ENCODE measurements around the gene MYO10.
"Not testable (repeated sequence)": the region's sequence is repeated elsewhere in the genome, so short reads cannot be mapped to it uniquely, and the experiment has no call there.

The MYO10 gene

DNA sequence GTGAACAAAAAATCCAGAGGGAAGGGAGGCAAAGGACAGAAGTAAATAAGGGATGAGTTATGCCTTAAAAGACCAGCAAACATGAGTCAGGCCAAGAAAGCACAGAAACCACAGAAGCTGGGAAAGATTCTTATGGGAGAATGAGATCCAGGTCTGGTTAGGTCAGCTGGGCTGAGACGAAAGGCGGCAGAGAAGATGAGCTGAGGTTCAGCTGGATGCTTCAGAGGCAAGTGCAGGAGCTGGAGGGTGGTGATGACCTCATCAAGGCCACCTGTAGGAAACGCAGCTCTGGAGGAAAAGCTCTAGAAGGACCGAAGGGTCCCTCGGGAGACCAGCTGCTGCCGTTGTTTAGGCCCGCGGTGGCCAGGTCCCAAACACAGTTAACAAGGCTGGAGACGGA, 152.0 kb downstream of the MYO10 start:
- Mint-ChIP-seq H3K27me3 (peaks cover 7% of the 10 kb centered on the region), H3K27ac (no peak overlapping the region), H3K4me3 (no peak overlapping the region)

DNA sequence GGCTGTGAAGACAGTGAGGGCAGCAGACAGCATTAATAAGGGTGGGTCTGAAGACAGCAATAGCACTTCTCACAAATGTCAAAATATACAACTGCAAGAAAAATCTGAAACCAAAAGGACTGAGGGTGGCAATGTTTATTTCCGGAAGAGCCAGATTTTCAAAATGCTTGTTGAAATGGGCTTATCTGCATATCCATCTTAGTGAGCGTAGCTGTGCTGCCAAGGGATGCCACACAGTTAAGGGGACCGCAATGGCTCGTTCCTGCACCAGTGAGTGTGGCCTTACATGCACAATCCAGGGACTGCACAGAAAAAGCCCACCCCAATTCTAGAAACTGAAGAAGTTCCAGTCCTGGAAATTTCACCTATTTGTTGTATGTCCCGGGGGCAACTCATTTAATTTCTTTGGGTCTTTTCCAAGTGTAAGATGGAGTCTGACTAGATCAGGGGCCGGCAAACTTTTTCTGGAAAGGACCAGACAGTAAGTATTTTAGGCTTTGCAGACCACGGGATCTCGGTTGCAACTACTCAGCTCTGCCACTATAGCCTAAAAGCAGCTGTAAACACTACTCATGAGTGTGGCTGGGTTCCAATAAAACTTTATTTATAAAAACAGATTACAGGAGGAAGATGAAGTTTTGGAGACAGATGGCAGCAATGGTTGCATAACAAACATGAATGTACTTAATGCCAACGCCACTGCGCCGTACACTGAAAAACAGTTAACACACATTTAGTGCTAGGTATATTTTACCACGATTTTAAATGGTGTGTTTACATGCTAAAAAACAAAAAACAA, 154.1 kb downstream of the MYO10 start:
- Mint-ChIP-seq H3K4me3 (no peak overlapping the region), H3K36me3 (no peaks in the 10 kb centered on the region), H3K9me3 (no peaks in the 10 kb centered on the region), H3K27ac (no peak overlapping the region), H3K4me1 (peaks cover 10% of the 10 kb centered on the region), H3K27me3 (peaks cover 7% of the 10 kb centered on the region)
- DNase-seq (ENCODE audit: low spot score in 2 of 2) = no peak
- no peak for ATAC-seq (ENCODE audit: low read depth)

More for the DNA sequence above, 152.0 kb downstream of the MYO10 start:
- Mint-ChIP-seq H3K9me3 (no peaks in the 10 kb centered on the region), H3K4me1 (peaks cover 10% of the 10 kb centered on the region), H3K36me3 (no peaks in the 10 kb centered on the region)
- no peak for DNase-seq (ENCODE audit: low spot score in 2 of 2)
- ATAC-seq (ENCODE audit: low read depth) = no peak

DNA sequence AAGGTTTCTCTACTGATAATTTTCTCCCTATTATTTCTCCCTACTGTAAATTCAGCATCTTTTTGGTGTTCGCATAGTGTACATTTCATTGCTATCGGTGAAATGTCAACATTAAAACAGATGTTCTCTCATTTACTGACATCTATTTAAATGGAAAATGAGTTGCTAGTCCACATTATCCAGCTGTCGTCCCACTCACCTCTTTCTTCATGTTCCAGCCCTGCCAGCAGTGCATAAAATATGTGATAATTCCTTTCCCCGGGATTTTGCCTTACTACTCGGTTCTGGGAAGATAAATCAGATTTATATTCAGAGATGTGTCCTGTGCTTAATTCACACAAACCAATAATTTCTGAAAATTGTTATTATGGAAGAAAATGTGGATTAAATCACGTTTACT, 155.8 kb downstream of the MYO10 start:
- ATAC-seq (ENCODE audit: low read depth) = no peak
- no peaks in the 10 kb centered on the region for H3K36me3 Mint-ChIP-seq
- DNase-seq (ENCODE audit: low spot score in 2 of 2) = no peak
- peaks cover 10% of the 10 kb centered on the region for H3K4me1 Mint-ChIP-seq
- peaks cover 7% of the 10 kb centered on the region for H3K27me3 Mint-ChIP-seq
- H3K27ac Mint-ChIP-seq = no peak overlapping the region
- H3K4me3 Mint-ChIP-seq = no peak overlapping the region
- H3K9me3 Mint-ChIP-seq = no peaks in the 10 kb centered on the region

DNA sequence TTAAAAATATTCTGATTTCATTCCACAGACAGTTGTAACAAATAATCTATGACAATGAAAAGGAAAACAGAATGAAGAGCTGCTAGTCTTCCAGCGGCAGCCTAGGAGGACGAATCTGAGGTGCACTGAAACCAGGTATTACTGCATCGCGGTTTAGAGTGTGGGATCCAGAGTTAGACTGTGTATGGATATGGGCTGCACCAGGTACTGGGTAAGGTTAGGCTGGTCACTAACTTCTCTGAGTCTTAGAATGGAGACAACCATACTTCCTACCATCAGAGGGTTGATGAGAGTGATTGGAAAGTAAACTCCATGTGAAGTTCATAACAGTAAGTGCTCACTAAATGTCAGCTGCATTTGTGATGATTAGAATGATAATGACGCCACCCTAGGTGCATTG, 158.7 kb downstream of the MYO10 start:
- Mint-ChIP-seq H3K36me3 (no peaks in the 10 kb centered on the region), H3K27me3 (no peaks in the 10 kb centered on the region), H3K27ac (no peak overlapping the region), H3K4me3 (no peak overlapping the region), H3K9me3 (no peaks in the 10 kb centered on the region), H3K4me1 (no peaks in the 10 kb centered on the region)
- ATAC-seq (ENCODE audit: low read depth) (no peak), DNase-seq (ENCODE audit: low spot score in 2 of 2) (no peak)

DNA sequence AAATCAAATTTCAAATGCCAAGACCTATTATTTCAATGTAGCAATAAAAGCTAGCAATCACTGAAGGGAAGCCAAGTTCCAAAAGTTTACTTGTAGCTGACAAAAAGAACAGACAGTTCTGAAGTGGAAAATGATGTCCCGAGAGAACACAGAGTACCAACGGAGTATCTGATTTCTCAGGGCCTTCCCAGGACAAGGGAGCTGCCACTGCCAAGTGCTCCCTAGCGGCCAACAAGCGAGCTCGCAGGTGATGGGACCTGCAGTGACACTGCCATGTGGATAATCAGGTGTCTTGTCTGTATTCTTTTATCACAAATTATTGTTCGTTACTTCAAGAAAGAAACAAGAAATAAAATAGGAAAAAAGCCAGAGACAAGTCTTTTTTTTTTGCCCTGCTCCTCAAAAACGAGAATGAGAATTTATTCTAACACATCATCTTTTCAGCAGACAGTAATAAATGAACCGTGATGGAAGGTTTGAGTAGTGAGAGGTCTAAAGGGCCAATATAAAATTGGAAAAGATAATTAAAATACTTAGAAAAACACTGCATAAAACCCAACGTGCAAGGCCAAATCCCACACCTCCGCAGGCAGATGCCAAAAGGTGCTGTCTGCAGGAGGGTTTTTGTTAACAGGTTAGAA, 159.4 kb downstream of the MYO10 start:
- no peak for ATAC-seq (ENCODE audit: low read depth)
- Mint-ChIP-seq H3K9me3 (no peaks in the 10 kb centered on the region), H3K4me3 (no peak overlapping the region), H3K36me3 (no peaks in the 10 kb centered on the region), H3K4me1 (no peaks in the 10 kb centered on the region), H3K27me3 (no peaks in the 10 kb centered on the region), H3K27ac (no peak overlapping the region)
- DNase-seq (ENCODE audit: low spot score in 2 of 2) = no peak

DNA sequence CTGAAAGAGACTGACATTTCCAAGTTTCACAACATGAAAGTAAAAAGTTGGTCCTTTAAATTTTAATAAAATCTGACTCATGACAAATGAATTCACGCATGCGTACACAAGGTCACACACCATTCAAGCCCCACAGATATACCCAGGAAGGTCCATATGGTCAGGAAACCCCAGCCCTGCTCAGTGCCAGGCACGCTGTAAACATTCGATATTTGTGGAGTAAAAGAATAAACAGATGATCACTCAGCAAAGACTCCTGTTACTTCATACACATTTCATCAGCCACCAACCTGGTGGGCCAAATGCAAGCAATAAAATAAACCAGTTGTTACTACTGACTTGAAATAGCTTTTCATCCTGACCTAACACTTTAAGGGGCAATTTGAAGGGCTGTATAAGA, 161.3 kb downstream of the MYO10 start:
- Mint-ChIP-seq H3K4me3 (no peak overlapping the region), H3K27ac (no peak overlapping the region), H3K36me3 (no peaks in the 10 kb centered on the region), H3K4me1 (no peaks in the 10 kb centered on the region), H3K27me3 (no peaks in the 10 kb centered on the region), H3K9me3 (no peaks in the 10 kb centered on the region)
- ATAC-seq (ENCODE audit: low read depth) (no peak), DNase-seq (ENCODE audit: low spot score in 2 of 2) (no peak)

DNA sequence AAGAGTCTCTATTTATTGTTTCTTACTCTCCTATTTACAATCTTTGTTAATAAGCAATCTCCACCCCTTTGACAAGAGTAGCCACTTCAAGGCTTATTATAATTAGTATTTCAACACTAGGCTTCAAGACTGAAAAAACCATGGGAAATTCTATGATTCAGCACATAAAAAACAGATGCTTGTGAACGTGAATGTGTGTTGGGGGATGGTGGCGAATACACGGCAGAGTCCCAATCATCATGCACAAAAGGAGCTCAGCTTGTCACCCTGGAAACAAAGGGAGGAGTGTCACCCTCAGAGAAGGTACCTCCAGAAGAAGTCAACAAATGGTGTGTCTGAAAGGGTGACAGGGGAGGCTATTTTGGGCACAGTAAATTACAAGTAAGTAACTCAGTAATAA, 162.1 kb downstream of the MYO10 start:
- no peak for DNase-seq (ENCODE audit: low spot score in 2 of 2)

DNA sequence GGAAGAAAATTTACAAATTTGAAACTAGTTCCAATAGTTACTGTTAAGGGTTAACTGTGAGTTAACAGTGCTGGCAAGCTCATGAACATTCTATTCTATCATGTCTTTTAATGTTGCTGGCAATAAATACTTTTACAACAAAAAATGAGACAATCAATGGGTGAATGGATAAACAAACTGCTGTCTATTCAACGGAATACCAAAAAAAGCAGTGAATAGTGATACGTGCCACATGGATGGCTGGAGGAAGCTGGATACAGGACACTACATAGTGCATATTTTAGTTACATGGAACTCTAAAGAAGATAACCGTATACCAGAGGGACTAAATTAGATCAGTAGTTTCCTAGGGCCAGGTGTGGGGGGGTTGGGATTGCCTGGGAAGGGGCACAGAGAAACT, 163.5 kb downstream of the MYO10 start:
- no peak for ATAC-seq (ENCODE audit: low read depth)
- Mint-ChIP-seq H3K27ac (no peak overlapping the region), H3K9me3 (no peaks in the 10 kb centered on the region), H3K36me3 (no peaks in the 10 kb centered on the region), H3K4me1 (no peaks in the 10 kb centered on the region), H3K27me3 (no peaks in the 10 kb centered on the region), H3K4me3 (no peak overlapping the region)
- no peak for DNase-seq (ENCODE audit: low spot score in 2 of 2)

More for the DNA sequence above, 162.1 kb downstream of the MYO10 start:
- H3K36me3 Mint-ChIP-seq = no peaks in the 10 kb centered on the region
- H3K4me3 Mint-ChIP-seq = no peak overlapping the region
- no peaks in the 10 kb centered on the region for H3K27me3 Mint-ChIP-seq
- no peak overlapping the region for H3K27ac Mint-ChIP-seq
- no peak for ATAC-seq (ENCODE audit: low read depth)
- H3K4me1 Mint-ChIP-seq = no peaks in the 10 kb centered on the region
- no peaks in the 10 kb centered on the region for H3K9me3 Mint-ChIP-seq

DNA sequence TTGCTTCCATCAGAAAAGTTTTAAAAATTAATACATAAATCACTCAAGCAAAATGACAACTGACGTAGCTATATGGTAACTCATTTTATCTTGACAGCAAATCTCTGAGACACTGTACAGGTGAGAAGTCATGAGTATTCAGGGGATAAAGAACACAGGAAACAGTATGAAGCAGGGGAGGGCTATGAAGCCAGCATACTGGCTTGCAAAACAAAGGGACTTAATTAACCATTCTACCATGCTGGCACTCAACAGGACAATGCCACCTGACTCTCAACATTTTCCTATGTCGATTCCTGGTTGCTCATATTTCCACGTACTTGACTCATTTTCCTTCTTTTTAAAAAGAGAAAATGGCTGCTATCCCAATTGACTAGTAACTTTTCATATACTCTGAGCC, 167.9 kb downstream of the MYO10 start:
- Mint-ChIP-seq H3K27ac (no peak overlapping the region), H3K4me1 (no peaks in the 10 kb centered on the region)

DNA sequence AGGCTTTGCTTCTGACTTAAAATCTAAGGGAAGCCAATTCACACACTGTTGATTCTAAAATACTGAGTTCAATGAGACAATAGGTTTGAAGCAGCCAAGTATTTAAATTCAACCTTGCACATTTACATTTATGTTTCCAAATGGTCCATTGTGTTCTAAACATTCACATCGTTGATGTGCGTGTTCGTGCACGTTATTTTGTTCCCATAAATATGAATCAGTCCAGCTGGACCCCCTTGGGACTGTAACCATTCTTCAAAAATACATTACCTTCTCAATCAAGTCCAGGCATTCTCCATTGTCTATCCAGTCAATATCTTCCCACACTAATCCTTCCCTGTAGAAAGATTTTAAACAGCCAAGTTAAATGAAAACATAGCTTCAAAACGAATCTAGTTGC, 172.9 kb downstream of the MYO10 start:
- no peaks in the 10 kb centered on the region for H3K4me1 Mint-ChIP-seq
- H3K27ac Mint-ChIP-seq = no peak overlapping the region
- H3K4me3 Mint-ChIP-seq = no peak overlapping the region
- H3K9me3 Mint-ChIP-seq = no peaks in the 10 kb centered on the region
- no peaks in the 10 kb centered on the region for H3K36me3 Mint-ChIP-seq
- no peak for DNase-seq (ENCODE audit: low spot score in 2 of 2)
- no peaks in the 10 kb centered on the region for H3K27me3 Mint-ChIP-seq
- ATAC-seq (ENCODE audit: low read depth) = no peak

More for the DNA sequence above, 167.9 kb downstream of the MYO10 start:
- no peaks in the 10 kb centered on the region for H3K9me3 Mint-ChIP-seq
- H3K27me3 Mint-ChIP-seq = no peaks in the 10 kb centered on the region
- DNase-seq (ENCODE audit: low spot score in 2 of 2) = no peak
- H3K4me3 Mint-ChIP-seq = no peak overlapping the region
- no peaks in the 10 kb centered on the region for H3K36me3 Mint-ChIP-seq
- ATAC-seq (ENCODE audit: low read depth) = no peak

DNA sequence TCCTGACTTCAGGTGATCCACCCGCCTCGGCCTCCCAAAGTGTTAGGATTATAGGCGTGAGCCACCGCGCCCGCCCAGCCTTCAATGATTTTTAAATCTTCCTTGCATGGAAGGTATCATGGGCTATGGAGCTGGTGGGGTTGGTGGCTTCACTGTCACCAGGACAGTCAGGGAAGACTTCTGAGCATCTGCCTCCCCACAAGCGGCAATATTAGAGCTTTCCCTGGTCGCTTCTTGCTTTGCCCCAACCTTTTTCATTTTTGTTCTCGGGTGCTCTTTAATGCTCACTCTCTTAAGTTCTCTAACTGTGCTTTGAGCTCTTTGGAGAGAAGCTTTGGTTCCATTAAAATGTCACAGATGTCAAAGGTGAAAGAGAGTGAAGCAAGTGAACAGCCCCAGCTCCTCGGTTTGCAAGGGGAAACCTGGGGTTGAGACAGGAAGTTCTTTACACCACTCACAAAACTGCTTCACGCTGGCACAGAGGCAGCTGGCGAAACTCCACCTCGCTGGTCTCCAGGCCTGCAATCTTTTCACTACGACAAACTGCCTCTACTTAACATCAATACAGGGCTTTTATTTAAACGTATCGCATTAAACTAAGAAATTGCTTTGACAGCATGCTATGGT, 176.8 kb downstream of the MYO10 start:
- Mint-ChIP-seq H3K27ac (no peak overlapping the region), H3K27me3 (no peaks in the 10 kb centered on the region), H3K9me3 (no peaks in the 10 kb centered on the region), H3K4me1 (no peaks in the 10 kb centered on the region), H3K36me3 (no peaks in the 10 kb centered on the region), H3K4me3 (no peak overlapping the region)
- DNase-seq (ENCODE audit: low spot score in 2 of 2) (no peak), ATAC-seq (ENCODE audit: low read depth) (no peak)

DNA sequence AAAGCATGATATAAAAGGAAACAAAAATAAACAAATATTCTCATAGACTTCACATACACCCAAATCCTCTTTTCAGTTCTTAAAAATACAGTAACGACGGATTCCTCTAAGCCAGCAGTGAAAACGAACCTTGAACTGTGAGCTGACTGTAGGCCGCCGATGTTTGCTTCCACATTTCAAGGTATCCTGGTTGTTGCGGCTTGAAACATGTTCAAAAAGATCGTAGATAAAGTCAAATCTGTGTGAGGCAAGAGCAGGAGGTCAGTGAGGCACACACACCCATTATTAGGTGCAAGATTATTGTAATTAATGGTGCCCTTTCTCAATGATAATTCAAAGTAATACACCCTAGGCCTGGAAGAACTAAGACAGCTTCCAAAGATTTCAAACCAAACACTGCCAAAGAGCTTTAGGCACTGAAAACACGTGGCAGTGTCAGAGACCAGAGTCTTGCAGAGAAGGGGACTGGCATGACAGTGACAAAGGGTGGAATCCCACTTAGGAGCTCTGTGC, 178.0 kb downstream of the MYO10 start:
- no peaks in the 10 kb centered on the region for H3K4me1 Mint-ChIP-seq
- H3K27ac Mint-ChIP-seq = no peak overlapping the region
- no peaks in the 10 kb centered on the region for H3K27me3 Mint-ChIP-seq
- H3K36me3 Mint-ChIP-seq = no peaks in the 10 kb centered on the region
- DNase-seq (ENCODE audit: low spot score in 2 of 2) (no peak), ATAC-seq (ENCODE audit: low read depth) (no peak)
- no peaks in the 10 kb centered on the region for H3K9me3 Mint-ChIP-seq
- no peak overlapping the region for H3K4me3 Mint-ChIP-seq

DNA sequence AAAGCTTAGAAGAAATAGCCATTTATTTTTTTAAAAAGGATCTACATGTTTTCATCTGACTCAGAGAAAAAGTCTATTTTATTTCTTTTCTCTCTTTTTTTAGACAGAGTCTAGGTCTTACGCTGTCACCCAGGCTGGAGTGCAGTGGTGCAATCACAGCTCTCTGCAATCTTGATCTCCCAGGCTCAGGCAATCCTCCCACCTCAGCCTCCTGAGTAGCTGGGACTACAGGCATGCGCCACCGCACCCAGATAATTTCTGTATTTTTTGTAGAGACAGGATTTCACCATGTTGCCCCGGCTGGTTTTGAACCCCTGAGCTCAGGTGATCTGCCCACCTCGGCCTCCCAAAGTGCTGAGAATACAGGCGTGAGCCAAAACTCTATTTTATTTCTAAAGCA, 178.5 kb downstream of the MYO10 start:
- H3K27me3 Mint-ChIP-seq; H3K4me3 Mint-ChIP-seq; H3K27ac Mint-ChIP-seq; ATAC-seq (ENCODE audit: low read depth); H3K9me3 Mint-ChIP-seq; DNase-seq (ENCODE audit: low spot score in 2 of 2); H3K36me3 Mint-ChIP-seq; H3K4me1 Mint-ChIP-seq: not testable (repeated sequence)

DNA sequence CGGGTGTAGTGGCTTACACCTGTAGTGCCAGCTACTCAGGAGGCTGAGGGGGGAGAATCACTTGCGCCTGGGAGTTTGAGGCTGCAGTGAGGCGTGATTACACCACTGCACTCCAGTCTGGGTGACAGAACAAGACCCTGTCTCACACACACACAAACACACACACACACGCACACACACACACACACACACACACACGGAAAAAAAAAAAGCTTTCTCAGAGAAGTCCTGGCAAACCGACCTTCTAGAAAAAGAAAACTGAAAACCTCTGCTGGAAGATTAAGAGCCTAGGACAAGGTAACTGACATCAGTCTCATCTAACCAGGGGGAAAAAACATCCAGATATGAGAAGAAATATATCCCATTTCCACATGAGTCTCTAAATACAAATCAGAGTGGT, 178.9 kb downstream of the MYO10 start:
- H3K27me3 Mint-ChIP-seq = no peaks in the 10 kb centered on the region
- no peaks in the 10 kb centered on the region for H3K36me3 Mint-ChIP-seq
- H3K27ac Mint-ChIP-seq = no peak overlapping the region
- no peaks in the 10 kb centered on the region for H3K9me3 Mint-ChIP-seq
- H3K4me3 Mint-ChIP-seq = no peak overlapping the region
- ATAC-seq (ENCODE audit: low read depth) = no peak
- DNase-seq (ENCODE audit: low spot score in 2 of 2) = no peak
- no peaks in the 10 kb centered on the region for H3K4me1 Mint-ChIP-seq
